T47D (cell line): ENCODE results near the gene HOXC4.
"Not testable (repeated sequence)": the region's sequence is repeated elsewhere in the genome, so short reads cannot be mapped to it uniquely, and the experiment has no call there.

ENCODE experiments used
- DNase-seq, 2 experiments: peaks; one replicate each; pipeline versions ENCODE4 v3.0.0 to v3.0.0-alpha.2; 2011 to 2012; ENCODE audit warnings: low read depth in 1 of 2, low spot score in 1 of 2
- JUND ChIP-seq: IDR thresholded peaks from 2 replicates; pipeline ENCODE4 v1.6.1; 2012; ENCODE audit warnings: low read depth
- in situ Hi-C: cut with HindIII; loops from 2 replicates; pipeline ENCODE4 v1.10.0; 2016; ENCODE audit warnings: low sequenced_read_pairs, low pct_unique_long_range_greater_than_20kb

Gene HOXC4

DNA sequence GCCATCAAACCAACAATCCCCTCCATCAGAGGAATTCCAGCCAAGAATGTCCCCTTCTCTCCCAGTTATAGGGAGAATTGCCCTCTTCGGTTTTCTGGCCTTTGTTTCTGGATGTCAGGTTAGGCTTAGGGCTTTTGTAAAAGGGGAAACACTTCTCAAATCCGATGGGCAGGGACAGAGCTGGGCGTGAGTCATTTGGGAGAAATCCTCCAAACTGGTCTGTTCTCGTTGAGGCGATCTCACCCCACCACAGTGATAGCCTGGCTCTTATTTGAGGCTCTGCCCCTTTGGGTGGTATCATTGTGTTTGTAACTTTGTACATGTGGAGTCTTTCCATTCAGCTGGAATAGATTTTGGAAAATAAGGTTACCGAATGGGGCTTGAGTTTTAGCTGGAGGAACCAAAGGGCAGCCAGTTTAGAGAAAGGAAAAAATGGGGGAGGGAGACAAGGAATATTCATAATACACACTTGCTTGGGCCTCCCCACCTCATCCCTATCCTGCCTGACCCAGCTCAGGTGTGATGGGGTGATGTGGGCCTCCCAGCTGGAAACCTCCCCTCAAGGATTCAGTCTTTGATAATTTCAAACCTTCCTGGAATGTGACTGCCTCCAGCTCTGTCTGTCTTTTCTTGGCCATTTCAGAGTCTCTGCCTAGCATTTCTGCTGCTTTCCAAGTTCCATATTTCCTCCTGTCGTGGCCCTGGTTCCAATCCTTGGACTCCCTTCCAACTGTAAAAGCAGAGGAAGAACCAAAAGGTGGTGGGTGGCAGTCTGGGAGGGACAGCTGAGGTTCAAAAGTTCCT lies 7.5 kb downstream of the HOXC4 start:
- no peak for DNase-seq
- TF ChIP-seq JUND, result no peak
- in situ Hi-C loops, result no loop called here

DNA sequence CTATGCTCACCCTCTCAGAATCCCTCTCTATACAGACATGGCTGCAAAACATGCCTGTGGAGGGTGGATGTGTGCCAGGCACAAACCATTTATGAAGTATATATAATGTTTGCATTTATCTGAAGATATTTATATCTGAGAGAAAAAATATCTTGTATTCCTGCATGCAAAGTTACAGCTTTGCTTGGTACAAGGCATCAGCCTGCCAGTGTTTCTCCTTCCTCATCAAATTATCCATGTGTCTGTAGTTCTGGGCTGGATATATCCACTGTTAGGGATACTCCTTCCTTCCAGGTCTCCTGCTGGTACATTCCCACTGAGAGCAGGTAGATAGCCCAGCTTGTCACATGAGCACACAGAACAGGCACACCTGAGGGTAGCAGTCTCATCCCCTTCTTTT lies 12.0 kb downstream of the HOXC4 start:
- no peak for DNase-seq
- in situ Hi-C loops, result no loop called here
- no peak for TF ChIP-seq JUND

DNA sequence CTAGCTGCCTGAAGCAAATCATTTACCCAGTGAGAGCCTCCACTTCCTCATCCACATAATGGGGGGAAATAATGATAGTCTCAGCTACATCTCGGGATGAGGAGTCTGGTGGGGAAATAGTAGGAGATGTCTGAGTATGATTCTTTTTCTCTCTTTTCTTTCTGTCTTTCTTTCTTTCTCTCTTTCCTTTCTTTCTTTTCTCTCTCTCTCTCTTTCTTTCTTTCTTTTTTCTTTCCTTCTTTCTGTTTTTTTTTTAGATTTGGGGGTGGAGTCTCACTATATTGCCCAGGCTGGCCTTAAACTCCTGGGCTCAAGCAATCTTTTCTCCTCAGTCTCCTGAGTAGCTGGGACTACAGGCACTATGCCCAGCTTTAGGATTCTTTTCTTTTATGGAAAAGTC lies 12.8 kb downstream of the HOXC4 start:
- no peak for TF ChIP-seq JUND
- in situ Hi-C loops, result no loop called here
- no peak for DNase-seq

DNA sequence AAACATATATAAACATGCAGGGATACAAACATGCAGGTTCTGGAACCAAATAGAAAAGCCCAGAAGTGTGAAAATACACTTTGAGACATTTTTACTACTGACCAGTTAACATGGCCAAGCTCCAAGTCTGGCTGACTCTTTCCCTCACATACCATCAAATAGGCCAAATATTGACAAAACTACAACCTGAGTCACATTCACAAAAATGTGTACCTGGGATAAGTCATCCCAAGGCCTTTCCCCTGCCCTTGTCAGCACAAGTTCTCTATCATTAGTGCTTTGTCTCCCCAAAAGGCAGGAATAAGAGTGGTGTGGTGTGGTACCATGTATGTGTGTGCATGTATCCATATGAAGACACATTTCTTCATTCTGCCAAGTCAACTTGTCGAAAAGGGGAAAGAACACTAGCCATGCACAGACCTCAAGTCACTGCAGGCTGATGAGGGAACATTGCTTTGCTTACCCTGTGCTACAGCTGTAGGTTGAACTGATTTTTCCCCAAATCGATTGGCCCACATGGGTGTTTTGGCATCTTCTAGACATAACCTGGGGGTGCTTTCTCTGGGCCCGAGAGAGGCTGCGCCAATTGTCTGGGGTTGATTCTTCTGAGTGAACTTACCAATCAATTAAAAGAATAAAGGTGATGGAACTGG lies 14.9 kb downstream of the HOXC4 start:
- in situ Hi-C loops, result no loop called here
- DNase-seq, result no peak
- no peak for TF ChIP-seq JUND

DNA sequence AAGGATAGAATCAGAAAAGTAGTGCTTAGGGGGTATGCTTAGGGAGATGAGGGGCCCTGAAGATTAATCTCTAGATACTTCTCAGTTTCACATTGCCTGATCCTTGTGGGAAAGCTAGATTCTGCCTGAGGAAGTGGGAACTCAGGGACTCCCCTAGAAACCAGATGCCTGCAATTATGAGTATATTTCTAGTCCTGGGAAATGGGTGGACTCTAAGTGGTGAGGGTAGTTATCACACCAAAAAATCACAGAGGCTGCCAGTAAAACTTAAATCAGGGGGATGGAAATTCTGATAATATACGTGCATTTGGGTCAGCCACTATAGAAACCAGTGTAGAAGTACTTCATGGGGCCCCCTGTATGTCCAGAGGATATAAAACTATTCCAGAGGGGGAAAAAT lies 18.3 kb downstream of the HOXC4 start:
- DNase-seq, result no peak
- TF ChIP-seq JUND, result no peak
- in situ Hi-C loops, result no loop called here

DNA sequence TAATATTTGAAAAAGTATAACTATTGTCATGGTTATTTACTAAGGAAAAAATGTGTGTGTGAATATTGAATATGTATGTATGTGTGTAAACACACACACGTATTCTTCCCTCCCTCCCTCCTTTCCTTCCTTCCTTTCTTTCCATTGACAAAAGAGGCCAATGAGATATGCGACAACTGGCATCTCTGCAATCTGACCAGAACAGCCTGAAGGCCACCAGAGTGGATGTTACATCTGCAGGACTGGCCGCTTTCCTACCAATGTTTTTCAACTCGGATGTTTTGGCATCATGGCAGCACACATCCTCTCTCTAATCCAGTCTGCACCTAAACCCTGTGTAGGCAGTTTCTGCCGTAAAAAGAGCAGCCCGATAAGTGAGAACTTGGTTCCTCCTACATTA lies 20.7 kb downstream of the HOXC4 start:
- DNase-seq, result no peak
- in situ Hi-C loops, result no loop called here
- no peak for TF ChIP-seq JUND

DNA sequence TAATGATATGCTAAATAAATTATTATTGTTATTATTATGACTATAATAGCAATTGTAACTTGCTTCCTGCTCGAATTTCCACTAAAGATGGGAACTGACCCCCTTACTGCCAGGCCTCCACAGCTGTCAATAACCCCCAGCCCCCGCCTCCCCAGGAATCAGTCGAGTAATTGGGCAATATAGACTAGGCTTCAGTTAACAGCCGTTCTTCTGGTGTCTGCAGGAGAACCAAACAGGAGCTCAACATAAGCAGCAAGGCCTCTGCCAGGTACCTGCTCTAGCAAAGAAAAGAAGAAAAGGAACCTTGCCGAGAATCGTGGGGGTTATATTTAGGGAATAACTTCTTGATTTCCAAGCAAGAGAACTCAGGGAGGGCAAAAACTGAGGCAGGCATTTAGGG lies 21.8 kb downstream of the HOXC4 start:
- in situ Hi-C loops, result no loop called here
- no peak for TF ChIP-seq JUND
- DNase-seq, result no peak

DNA sequence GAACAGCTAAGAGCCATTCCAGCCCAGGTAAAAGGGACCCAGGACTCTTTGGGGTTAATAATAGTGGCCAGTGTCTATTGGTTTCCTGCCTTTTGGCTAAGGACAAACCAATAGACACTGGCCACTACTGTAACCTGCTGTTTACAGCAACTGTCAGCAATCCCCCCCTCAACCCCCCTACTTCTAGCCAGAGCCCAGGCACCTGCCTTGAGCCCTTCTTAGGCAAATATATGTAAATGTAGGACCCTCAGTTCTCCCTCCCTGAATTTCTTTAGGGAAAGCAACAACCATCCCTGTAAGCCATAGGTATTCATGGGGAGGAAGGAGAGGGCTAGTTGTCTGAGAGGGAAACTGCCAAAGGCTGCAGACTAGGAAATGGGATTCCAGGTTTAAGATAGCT lies 22.3 kb downstream of the HOXC4 start:
- no peak for TF ChIP-seq JUND
- no peak for DNase-seq
- in situ Hi-C loops, result no loop called here

DNA sequence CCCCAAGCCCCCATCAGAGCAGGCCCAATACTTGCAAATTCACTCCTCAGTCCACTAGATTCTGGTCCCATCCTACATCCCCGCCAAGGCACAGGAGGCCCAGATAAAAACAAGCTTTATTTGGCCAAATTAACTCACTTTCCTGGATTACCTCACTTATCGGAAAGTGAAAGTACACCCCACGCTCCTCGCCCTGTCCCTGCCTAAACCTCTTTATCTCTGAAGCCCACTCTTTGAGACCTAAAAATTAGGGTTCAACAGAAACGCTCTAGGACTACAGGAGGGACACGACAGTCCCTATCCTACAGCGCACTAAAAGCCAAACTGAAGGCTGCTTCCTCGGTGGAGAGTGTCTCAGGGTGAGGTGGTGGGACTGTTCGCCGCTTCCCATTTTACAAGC lies 24.2 kb downstream of the HOXC4 start:
- in situ Hi-C loops, DNase-seq: not testable (repeated sequence)

DNA sequence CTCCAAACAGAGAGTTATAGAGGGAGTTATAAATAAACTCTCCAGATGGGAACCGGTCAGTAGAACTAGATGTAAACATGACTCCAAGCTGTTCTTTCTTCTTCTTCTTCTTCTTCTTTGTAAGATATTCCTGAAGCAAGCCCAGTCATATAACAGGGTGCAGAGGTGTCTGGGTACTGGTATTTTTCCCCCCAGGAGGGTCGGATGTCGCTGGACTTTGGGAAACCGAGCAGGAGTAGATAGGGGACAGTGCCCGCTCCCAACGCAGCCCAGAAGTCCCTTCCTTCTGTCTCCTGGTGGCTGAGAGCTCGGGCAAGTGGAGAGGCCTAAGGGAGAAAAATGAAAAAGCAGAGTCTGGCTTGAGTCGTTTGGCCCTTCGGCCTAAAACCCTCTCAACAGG lies 25.5 kb downstream of the HOXC4 start:
- in situ Hi-C loops, DNase-seq: not testable (repeated sequence)

DNA sequence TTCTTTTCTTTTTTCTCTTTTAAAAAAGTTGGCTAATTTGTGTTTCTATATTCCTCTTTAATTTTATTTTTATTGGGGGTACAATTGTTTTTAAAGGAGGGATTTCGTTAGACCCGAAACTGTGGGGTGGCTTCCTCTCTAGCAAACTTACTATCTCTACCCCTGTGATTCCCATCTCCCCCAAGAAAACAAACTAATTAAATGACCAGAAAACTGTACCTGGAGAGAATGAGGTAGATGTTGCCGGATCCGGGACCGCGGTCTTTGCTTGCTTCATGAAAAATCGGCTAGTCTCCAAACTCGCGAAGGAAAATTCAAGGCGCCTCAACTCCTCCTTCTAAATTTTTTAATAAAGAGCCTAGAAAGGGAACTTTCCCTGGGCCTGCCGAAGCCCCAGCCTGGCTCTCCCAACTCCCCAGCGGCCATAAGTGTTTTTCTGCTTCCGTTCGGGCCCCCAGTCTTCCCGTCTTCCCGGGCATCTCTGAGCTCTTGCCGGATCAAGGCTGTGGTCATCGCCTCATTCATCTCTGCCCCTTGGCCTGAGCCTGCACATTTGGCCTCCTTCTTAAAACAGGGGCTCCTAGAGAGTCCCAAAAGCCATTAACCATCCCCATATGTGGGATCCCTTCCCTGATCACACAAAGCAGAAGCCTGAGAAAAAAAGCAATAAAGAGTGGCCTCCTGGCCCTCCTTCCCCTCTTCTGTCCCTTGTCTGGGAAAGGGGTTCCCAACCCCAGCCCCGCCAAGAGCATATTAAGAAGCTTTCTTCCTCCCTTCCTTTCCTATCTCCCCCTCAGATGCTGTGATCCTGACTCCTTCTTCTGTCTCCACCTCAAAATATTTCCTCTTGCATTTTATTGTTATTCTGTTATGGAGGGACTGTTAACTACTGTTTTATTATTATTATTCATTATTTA lies 26.6 kb downstream of the HOXC4 start:
- DNase-seq, in situ Hi-C loops: not testable (repeated sequence)

DNA sequence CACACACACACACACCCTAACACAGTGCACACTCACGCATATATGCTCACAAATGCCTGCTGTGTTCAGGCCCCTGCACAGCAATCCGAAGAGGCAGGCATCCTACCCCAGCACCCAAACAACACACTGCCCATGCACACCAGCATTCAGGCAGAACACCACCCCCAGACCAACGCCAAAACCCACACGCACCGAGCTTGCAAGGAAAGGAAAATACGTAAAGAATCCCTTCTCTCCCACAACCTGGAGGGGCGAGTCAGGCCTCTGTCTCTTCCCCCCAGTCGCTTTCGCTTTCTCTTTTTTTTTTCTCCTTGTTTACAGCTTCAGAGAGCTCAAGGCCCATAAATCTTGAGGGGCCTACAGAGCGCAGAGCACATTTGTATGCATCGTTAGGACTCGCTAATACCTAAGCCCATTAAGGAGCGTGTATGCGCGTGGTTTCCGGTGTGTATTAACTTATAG lies 27.4 kb downstream of the HOXC4 start:
- in situ Hi-C loops, DNase-seq: not testable (repeated sequence)

DNA sequence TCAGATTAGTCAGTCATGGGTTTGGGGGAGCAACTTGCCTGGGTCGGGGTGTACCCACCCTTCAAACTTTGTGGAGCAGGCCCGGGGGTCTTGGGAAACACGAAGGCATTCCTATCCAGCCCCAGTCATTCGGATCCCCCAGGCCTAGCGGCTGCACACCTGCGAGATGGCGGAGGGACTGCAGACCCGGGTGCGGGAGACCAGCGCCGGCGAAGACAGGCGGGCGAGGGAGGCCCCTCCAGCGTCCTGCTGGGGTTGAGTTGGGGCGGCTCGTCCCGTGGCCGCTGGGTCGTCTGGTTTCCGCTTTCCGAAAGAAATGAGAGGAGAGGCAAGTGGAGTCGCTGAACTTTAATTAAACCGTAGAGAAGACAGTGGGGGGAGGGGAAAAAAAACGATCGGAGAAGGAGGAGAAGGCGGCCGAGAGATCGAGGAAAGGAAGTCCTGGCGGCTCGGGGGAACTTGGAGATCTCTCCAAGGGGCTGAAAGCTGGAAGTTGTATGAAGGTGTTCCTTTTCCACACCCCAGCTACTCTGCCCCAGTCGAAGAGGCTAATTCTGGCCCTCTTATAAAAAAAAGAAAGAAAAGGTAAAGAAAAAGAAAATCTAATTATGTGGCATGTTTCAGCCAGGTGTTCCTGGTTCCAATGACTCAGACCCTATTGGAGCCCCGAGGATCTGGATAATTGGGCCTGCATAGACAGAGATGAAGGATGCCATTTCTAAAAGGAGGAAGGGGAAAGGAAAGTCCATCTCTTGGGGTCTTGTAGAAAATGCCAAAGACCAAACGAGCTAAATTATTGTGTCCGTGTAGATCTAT lies 28.2 kb downstream of the HOXC4 start:
- DNase-seq, in situ Hi-C loops: not testable (repeated sequence)
